Diencephalon (tissue), 1 donor: ENCODE measurements around the gene JUN. TPM values are rescaled to one million over a fixed set of nuclear protein-coding genes. Genes with fewer than 3 reads are reported as not detected.

Experiments used
- total RNA-seq: library from RNA; depleted of rRNA; stranded (reverse); fragments of >200 nt; gene quantifications from one replicate; pipeline ENCODE4 v1.2.3, GENCODE V29; 2014

The JUN gene
- total RNA-seq: 69.9 TPM

DNA sequence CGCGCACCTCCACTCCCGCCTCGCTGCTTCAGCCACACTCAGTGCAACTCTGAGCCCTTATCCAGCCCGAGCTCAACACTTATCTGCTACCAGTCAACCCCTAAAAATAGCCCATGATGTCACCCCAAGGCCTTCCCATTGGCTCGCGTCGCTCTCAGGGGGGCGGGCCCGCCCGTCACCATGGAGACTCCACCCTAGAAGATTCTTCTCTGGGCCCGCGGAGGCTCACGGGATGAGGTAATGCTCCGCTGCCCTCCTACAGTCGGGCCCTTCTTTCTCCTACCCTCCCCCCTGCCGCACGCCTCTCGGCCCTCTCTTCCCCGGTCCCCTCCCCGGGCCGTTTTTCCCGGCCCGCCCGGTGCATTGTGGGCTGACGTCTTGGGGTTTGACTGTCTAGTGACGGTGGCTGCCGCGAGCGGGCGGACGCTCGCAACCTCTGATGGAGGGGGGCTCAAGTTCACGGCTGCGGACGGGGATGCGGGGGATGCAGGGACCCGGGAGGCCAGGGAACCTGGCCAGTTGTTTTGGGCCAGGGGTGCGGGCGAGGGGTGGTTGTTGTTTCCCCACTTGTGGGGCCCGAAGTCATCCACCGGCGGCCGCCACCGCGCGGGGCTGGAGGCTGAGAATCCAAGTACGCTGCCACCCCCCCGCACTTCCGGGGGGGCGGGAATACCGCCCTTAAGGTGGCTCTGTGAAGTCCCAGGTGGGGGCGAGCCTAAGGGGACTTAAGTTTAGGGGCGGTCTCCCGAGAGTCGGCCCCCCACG, at the start of gene JUN:
Gene JUN, minus strand, starts transcription at position 55 of the 765 bp plus-strand sequence. CDS start 977 bp downstream, outside the sequence.

Other genes starting within 250 kb of the JUN start
- gene OMA1, start 237.3 kb downstream of the JUN start, total RNA-seq: 30.4 TPM
- 0.23 TPM for gene TACSTD2, start 206.8 kb downstream of the JUN start, total RNA-seq
- 41.5 TPM for gene MYSM1, start 84.0 kb downstream of the JUN start, total RNA-seq